ENCODE data around the gene SDHA.
"Not testable (repeated sequence)": the region's sequence is repeated elsewhere in the genome, so short reads cannot be mapped to it uniquely, and the experiment has no call there.

- not testable (repeated sequence) for TF ChIP-seq CTCF (IDR thresholded peaks at IDR 0.05 in 8 of 11, conservative IDR thresholded peaks at IDR 0.05 in 3 of 11); POLR2AphosphoS5 (IDR thresholded peaks at IDR 0.05); POLR2A (IDR thresholded peaks at IDR 0.05)
Measured at GRCh38 chr5:255116-255515, 37.0 kb downstream of the SDHA start.
